Astrocyte (in vitro differentiated cells and primary cell): ENCODE results near the gene FAAP100.

Experiments used
- CTCF ChIP-seq: IDR thresholded peaks from 2 replicates; pipeline ENCODE4 v1.5.1; 2011; ENCODE audit warnings: low read depth, mild to moderate bottlenecking, inconsistent platforms, low read length, moderate library complexity; ENCODE audit not compliant: insufficient read depth
- EZH2 ChIP-seq: IDR thresholded peaks from 2 replicates; pipeline ENCODE4 v1.6.1; 2012; ENCODE audit warnings: mild to moderate bottlenecking, low read length, inconsistent platforms; ENCODE audit not compliant: insufficient read depth

- TF ChIP-seq CTCF (no peak), EZH2 (peak; percentile 22)
Observed at GRCh38 chr17:81523402-81524038, 28.6 kb downstream of the FAAP100 start.
